Amygdala (tissue), 56 donors: ENCODE measurements around the gene DPM1.

ENCODE experiments used
- DNase-seq, 56 donors: peaks; one replicate each; lab custom pipeline; 2025; lab: John Stamatoyannopoulos, UW

The DPM1 gene

DNA sequence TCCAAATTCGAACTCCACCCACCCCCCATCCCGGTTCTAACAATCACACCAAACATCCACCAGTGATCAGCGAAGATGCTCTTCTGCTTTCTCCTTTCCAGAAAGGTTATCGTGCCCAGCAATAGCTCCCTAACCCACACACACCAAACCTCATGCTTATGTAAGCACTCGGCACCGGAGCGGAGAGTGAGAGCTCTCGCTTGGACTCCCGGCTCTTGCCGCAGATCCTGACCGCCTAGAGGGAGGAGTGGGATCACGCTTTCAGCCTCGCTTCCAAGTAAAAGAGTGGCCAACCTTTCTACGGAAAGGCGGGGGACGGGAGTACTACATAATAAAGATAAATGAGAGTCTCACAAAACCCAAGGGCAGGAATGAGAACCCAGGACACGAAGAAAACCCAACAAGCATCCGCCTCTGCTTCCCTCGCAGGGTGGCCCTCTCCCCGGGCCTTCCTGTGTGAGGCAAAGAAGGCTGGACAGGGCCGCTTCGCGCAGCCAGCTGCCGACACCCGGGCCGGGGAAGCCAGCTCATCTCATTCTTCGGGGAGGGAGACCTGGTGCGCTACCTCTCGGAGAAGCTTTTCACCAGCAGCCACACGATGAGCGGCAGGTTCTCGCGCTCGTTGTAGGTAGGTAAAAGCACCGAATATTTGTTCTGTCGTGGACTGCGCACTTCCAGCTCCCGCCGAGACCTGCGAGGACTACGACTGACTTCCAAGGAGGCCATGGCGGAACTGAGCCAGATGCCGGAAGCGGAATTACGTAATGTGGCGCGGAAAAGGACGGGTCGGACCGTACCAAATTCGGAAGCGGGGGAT, at the start of gene DPM1:
Gene DPM1, minus strand, starts transcription at position 735 of the 817 bp plus-strand sequence. Its CDS starts 9 bp downstream, at position 726.
- peak; percentile 45 to 94 (median 85) for DNase-seq

DNA sequence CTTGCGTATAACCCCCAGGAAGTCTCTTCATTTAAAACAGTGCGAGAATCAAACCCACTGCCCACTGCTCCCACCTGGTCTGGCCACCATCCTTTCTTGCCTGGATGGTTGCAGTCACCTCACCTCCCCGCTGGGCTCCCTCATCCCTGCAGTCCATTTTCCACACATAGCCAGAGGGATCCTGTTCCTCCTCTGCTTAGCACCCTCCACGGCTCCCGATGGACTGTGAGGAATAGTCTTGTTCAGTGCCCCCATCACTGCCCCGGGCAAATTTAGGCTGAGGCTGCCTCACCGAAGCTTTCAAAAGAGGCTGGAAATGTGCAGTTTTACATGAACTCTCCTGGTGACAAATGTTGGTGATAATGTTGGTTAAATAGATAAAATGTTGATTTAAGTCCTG, 46.9 kb upstream of the DPM1 start:
- no peak for DNase-seq

DNA sequence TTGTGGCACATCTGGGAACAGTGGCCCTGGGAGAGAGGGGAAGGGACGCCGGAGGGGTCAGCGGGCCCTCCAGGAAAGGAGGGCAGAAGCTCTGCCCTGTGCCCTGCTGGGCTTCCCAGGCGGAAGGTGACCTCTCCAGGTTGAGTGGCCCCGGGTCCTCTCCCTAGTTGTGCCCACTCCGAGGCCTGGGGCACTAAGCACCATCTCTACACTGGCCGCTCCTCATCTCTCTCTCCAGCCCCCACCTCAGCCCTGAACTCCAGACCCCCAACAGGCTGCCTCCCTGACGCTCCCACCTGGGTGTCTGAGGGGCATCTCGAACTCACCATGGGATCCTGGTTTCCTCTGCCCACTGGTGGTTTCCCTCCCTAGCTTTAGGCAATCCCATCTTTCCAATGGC, 46.4 kb upstream of the DPM1 start:
- no peak for DNase-seq

DNA sequence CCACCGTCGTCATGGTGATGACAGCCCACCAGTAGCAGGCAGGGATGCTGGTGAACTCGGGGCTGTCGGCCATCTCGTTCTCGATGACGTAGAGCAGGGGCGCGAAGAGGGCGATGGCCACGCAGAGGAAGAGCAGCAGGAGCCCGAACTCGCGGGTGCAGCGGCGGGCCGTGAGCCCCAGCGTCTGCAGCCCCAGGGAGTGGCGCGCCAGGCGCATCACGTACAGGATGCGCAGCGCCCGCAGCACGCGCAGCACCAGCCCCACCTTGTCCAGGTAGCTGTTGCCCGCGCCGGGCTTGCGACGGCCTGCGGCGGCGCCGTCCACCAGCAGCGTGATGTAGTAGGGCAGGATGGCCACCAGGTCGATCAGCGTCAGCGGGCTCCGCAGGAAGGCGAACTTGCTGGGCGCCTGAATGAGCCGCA, 46.0 kb upstream of the DPM1 start:
- DNase-seq: no peak

DNA sequence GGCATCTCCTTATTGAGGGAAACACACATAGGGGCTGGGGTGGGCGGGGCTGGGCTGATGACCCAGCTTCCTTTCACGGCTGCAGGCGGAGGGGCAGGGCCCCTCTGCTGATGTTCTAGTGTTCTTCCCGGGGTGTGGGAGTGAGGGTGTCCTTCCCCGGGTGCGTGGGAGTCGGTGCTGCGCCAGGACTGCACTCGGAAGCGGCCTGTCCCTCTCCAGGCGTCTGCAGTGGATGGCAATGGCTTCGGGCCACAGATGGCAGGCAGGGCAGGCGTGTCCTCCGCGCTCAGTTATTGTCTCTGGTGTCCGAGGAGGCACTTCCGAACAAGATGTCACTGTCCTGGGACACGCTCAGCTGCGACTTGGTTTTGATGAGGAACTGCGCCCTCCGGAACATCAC, 45.4 kb upstream of the DPM1 start:
- DNase-seq: no peak

DNA sequence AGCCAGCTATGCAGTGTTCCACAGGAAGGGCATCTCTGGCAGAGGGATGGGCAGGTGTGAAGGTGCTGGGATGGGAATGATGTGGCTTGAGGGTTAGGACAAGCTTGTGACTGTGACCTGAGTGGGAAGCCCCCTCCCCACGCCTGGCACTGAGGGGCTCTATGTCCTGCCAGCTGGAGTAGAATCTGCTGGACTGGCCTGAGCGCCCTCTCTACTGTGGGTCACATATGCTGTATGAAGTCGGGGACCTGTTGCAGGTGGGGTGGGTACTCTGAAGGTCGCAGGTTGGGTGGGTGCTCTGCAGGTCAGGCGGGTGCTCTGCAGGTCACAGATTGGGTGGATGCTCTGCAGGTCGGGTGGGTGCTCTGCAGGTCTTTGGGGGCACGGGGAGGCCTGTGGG, 44.3 kb upstream of the DPM1 start:
- DNase-seq: no peak

DNA sequence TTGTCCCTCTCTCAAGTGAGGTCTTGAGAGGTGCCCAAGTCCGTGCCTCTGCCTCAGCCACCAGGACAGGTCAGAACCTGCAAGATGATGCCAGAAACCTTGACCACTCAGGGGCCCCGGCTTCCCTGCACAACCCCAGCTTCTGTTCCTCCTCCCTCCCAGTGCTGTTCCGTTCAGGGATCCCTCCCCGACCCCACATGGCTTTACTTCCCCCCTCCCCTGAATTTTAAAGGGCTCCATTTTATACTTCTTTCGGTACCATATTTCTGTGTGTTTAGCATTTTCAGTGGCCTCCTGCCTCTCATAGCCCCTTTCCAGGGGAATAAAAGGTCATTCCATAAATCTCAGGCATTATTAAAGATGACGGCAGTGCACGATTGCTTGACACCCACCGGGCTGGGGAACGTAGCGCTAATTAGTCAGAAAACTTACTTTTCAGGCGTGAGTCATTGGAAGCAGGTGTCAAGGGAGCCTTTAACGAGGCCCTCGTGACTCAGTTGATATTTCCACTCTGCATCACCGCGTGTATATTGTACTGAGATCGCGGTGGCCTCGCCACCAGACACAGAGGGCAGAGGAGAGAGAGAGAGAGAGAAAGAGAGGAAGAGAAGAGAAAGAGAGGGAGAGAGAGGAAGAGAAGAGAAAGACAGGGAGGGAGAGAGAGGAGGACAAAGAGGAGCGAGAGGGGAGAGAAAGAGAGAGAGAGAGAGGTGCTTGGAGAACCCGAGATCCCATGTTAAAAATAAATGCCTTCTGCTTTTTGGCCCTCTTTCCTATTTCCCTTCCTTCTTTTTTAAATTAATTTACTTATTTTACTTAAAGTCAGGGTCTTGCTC, 43.3 kb upstream of the DPM1 start:
- DNase-seq: no peak

DNA sequence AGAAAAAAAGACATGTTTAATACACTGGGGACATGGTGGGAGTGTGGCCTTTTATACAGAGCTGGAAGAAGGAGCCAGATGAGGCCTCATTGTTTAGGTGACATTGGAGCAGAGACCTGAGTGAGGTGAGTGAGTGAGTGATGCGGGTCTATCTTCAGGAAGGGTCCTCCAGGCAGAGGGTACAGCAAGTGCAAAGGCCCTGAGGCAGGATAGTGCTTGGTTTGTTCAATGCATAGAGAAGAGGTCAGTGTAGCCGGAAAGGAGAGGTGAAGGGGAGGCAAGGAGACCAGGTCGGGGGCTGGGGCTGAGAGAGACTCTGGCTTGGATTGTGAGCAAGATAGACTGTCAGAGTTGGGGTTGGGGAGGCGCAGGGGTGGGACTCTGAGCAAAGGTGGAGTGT, 41.0 kb upstream of the DPM1 start:
- no peak for DNase-seq

DNA sequence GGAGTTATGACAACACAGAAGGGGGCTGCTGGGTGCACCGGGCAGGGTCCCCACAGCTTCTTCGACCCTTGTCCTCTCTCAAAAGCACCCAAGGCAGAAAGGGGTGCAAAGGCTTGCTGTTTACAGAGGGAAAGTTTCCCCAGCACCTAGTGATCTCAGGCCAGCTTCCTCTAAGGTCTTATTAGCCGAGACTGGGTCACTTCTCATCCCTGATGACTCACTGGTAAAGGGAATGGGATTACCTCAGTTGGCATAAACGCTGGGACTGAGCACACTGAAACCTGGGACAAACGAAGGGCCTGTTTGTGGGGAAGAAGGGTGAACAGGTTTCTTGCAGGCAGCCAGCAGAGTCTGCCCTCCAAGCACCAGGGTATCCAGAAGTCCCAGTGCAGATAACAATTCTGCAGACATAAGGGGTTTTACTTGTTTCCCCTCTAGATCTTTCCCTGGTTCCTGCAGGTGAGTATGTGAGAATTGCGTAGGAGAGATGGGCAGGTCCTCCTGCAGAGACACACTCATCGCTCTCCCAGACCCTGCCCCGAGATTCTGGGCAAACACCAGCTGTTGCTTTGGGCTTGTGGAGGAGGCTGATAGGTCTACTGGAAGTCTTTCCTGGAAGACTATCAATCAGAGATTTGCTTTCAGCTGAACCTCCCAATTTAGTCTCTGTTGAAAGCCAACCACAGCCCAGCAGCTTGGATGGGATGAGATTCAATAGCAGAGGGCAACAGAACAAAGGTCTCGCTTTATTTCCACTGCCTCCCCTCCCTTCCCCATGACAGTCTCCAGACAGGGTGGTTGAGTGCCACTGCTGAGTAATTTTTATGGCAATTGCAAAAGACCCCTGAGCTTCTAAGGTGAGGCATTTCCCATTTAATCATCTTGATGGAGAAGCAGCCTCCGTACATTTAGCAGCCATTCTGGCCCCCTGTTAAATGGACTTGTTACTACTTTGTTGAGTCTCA, 38.9 kb upstream of the DPM1 start:
- no peak for DNase-seq

DNA sequence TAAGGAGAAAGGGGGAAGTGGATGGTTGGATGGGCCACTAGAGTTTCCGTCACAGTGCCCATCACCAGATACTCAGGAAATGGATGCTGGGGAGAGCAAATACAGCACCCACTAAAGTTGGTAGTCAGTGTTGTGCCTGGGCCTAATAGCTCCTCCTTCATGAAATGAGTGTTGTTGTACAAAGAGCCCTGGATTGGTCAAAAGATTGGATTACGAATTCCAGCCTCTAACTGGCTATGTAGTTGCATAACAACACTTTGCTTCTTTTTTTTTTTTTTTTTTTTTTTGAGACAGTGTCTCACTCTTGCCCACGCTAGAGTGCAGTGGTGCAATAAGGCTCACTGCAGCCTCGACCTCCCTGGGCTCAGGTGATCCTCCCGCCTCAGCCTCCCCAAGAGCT, 37.2 kb upstream of the DPM1 start:
- no peak for DNase-seq

DNA sequence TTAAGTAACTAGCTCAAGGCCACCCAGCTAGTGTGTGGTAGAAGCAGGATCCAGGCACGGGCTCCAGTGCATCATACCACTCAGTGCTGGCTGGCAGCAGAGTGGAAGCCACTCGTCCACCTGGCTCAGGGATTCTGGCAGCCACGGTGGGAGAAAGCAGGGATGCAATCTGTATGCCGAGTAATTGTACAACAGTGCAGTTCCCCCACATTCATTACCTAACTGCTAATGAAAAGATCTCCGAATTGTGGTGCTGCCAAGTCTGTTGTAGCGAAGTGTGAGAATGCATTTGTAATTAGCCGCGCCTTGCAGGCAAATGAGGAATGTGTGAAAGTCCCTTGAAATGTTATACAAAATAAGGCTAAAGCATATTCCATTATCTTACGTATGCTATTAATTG, 35.5 kb upstream of the DPM1 start:
- peak in 6 of 56 donors; percentile 12 to 55 (median 23) for DNase-seq

DNA sequence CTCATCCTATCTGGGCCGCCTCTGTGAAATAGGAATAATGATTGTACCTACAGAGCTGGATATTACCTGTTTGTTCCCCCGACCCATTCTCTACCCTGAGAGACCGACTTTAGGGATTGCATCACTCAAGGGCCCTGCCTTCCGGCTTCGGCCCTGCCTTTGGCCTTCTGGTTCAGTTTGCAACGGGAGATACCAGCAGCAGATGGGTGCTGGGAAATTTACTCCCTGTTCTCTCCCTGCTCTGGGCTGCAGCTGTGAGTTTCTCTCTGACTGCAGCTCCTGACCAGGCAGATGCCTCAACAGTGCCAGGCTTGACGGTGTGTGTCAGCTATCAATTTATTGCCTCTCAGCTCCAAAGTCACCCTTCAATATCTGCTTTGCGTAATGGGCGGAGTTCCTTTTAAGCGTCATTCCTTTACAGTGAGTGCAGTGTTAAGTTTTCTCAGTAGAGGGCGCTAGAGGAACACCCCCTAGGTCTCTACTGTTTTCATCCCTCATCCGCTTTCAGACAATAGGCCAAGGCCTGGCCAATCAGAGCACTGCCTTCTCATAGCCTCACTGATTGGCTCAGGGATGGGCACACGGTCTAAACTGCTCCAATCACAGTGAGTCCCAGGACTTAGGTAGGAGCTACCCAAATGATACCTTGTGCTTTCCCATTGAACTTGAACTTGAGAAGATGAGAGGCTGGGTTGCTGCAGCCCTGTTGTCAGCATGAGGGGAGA, 34.6 kb upstream of the DPM1 start:
- DNase-seq: peak in 2 of 56 donors; percentile 10 to 23

DNA sequence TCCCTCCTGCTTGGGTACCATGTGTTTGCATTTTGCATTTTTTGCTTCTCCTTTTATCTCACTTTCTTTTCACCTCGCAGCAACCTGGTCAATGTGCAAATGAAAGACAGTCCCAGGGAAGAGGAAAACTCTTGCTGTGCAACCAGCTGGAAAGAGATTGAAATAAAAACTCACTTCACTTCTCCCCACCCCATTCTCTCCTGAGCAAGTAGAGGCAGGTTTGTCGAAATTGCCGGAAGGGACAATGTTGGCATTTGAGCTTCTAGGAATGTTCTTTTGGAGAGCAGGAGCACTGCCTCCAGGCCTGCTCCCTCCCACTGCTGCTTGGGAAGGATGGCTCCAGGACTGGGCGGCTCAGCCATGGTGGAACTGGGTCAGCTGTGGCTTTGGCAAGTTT, 34.0 kb upstream of the DPM1 start:
- no peak for DNase-seq

DNA sequence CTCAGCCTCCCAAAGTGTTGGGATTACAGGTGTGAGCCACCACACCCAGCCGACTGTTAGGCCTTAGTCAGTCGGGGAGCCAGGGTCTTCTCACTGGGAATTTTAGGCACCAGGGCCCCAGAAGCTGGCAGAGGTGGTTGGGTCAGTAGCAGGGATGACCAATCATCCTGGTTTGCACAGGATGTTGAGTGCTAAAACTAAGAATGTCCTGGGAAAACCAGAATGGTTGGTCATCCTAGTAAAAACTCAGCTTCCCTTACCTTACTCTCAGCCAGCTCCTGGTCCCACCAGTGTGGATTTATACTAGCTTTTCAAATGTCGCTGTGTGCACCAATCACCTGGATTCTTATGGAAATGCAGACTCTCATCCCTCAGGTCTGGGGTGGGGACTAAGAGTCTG, 32.7 kb upstream of the DPM1 start:
- DNase-seq: no peak

DNA sequence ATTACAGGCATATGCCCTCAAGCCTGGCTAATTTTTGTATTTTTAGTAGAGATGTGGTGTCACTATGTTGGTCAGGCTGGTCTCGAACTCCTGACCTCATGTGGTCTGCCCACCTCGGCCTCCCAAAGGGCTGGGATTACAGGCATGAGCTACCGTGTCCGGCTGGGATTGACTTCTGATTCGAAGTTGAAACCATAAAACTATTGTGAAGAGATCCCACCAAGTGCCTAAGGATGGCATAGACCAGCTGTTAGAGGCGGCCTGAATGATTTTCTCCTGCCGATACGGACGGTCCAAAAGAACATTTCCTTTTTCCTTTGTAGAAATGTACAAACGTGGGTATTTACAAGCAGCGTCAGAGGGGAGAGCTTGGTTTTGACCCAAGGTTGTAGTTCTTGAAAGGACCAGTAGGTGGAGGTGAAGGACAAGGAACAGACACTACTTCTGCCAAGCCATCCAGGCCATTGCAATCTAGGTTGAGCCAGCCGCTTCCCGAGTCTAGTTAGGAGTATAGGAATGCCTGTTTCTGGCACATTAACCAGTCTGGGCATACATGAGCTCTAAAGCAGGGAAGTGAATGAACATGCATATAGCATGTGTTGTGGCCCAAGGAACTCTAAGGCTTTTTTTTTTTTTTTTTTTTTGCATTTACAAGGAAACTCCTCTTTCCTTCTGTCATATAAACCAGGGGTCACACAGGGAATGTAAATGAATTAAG, 29.3 kb upstream of the DPM1 start:
- DNase-seq: peak in 45 of 56 donors; percentile 9 to 84 (median 45)

DNA sequence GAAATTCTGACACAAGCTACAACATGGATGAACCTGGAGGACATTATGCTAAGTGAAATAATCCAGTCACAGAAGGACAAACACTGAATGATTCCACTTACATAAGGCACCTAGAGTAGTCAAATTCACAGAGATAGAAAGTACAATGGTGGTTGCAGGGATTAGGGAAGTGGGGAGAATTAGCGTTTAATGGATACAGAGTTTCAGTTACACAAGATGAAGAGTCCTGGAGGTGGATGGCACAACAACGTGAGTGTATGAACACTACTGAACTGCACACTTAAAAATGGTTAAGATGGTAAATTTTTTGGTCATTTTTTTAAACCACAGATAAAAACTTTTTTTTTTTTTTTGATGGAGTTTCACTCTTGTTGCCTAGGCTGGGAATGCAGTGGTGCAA, 25.0 kb upstream of the DPM1 start:
- DNase-seq: no peak

DNA sequence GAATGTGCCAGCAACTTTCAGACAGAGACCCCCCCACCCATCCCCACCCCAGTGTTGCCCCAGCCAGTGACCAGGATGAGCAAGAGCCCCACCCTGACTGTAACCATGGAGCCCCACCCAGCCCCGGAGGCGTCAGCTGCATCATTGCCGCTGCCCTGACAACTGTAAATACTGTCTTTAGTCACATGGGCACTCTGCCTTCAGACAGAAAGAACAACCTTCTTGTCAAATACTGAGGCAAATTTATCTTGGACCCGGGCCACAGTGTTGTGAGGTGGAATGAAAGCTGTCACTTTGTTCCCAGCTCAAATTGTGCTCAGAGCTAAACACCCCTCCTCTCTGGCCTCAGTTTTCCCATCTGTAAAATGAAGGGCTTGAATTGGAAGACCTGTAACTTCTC, 24.0 kb upstream of the DPM1 start:
- DNase-seq: peak in 2 of 56 donors; percentile 14 to 26

DNA sequence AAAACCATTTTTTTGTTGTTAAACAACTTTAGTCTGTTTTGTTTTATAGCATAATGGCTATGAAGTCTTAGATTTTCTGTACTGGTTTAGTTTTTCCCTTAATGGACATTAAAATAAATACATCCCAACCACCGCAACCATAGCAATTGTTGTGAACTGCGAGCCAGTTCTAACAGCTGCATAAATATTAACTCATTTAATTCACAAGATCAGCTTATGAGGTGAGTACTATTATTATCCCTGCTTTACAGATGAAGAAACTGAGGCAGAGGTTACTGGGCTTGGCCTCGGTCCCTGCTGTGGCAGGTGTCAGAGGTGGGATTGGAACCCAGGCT, 23.3 kb upstream of the DPM1 start:
- no peak for DNase-seq
